ENCODE measurements around the gene TTBK1.

Gene TTBK1

GRCh38 chr6:43243664-43244321 is 512 bp downstream of the TTBK1 start:
- Histone ChIP-seq H3K4me1 (ENCODE audit: control insufficient read depth in 1 of 2, insufficient read depth in 1 of 2, low read depth in 1 of 2, low read length in 1 of 2) (peaks cover 12 to 14% of the 10 kb centered on the region in 2 experiments), H3K4me3 (ENCODE audit: low read depth in 1 of 2, low read length in 1 of 2) (no peak overlapping the region), H3K9me3 (no peaks in the 10 kb centered on the region), H3K36me3 (no peaks in the 10 kb centered on the region), H3K27ac (no peak overlapping the region), H3K27me3 (peaks cover 100% of the 10 kb centered on the region)
- TF ChIP-seq, protein P1, sequence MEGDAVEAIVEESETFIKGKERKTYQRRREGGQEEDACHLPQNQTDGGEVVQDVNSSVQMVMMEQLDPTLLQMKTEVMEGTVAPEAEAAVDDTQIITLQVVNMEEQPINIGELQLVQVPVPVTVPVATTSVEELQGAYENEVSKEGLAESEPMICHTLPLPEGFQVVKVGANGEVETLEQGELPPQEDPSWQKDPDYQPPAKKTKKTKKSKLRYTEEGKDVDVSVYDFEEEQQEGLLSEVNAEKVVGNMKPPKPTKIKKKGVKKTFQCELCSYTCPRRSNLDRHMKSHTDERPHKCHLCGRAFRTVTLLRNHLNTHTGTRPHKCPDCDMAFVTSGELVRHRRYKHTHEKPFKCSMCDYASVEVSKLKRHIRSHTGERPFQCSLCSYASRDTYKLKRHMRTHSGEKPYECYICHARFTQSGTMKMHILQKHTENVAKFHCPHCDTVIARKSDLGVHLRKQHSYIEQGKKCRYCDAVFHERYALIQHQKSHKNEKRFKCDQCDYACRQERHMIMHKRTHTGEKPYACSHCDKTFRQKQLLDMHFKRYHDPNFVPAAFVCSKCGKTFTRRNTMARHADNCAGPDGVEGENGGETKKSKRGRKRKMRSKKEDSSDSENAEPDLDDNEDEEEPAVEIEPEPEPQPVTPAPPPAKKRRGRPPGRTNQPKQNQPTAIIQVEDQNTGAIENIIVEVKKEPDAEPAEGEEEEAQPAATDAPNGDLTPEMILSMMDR (IDR thresholded peaks at IDR 0.05), result no peak

GRCh38 chr6:43246301-43247113 is 3.2 kb downstream of the TTBK1 start:
- peaks cover 100% of the 10 kb centered on the region for H3K27me3 ChIP-seq
- peak overlapping the region; percentile 57 to 65 for H3K4me3 ChIP-seq (ENCODE audit: low read depth in 1 of 2, low read length in 1 of 2)
- H3K27ac ChIP-seq, result no peak overlapping the region
- no peaks in the 10 kb centered on the region for H3K36me3 ChIP-seq
- no peaks in the 10 kb centered on the region for H3K9me3 ChIP-seq
- H3K4me1 ChIP-seq (ENCODE audit: control insufficient read depth in 1 of 2, insufficient read depth in 1 of 2, low read depth in 1 of 2, low read length in 1 of 2), result peaks cover 12 to 14% of the 10 kb centered on the region in 2 experiments
- TF ChIP-seq, protein P1 (IDR thresholded peaks at IDR 0.05), result no peak

DNA sequence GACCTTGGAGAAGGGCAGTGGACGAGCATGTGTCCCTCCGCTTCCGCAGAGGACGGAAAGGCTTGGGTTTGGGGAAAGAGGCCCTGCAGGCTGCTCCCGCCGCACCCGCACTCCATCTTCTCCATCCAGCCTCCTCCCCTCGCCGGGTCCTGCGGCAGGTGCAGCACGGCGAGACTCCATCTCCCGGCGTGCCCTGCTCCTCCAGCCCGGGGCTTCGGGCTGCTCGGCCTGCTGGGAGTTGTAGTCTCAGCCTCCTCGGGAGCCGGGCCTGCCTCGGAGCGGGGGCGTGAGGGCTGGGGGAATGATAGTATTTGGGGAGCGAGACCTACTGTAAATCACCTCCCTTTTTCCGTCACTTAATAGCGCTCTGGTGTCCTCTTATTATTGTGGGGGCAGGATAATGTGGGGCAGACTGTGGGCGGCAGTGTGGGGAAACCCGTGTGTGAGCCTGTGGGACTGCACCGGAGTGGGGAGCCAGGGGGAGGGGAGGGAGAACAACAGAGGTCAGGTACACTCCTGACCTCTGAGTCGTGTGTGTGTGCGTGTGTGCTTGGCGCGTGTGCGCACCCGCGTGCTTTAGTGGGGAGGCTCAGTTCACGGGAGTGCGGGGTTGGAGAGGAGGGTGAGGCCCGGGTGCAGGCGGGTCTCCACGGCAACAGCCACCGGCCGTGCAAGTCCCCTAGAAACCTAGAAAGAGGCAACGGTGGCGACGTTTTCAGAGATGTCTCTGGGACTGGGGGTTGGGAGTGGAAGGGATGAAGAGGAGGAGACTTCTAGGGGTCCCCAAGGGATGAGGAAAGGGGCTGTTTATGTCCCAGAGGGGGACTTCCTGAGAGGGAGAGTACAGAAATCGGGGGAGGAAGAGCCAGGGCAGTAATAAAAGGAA is 4.1 kb downstream of the TTBK1 start:
- no peaks in the 10 kb centered on the region for H3K9me3 ChIP-seq
- H3K4me3 ChIP-seq (ENCODE audit: low read depth in 1 of 2, low read length in 1 of 2), result peak overlapping the region; percentile 57 to 65
- TF ChIP-seq, protein P1 (IDR thresholded peaks at IDR 0.05), result no peak
- no peak overlapping the region for H3K27ac ChIP-seq
- no peaks in the 10 kb centered on the region for H3K36me3 ChIP-seq
- H3K4me1 ChIP-seq (ENCODE audit: control insufficient read depth in 1 of 2, insufficient read depth in 1 of 2, low read depth in 1 of 2, low read length in 1 of 2), result peaks cover 12 to 14% of the 10 kb centered on the region in 2 experiments
- peaks cover 100% of the 10 kb centered on the region for H3K27me3 ChIP-seq

DNA sequence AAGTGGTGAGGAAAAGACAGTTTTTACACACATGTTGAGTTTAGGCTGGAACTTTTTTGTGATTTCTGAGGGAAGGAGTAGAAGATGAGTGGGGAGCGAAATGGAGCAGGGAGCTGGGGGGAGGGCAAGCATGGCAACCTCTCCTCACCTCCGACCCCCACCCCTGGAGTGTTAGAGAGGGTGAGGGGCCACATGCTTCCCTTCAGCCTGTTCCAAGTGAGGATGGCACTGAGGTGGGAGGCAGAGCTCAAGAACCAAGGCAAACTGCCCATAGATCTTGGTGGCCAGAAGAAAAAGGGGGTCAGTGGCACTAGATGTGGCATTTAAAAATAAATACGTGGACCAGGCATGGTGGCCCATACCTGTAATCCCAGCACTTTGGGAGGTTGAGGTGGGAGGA is 4.8 kb downstream of the TTBK1 start:
- TF ChIP-seq, protein P1 (IDR thresholded peaks at IDR 0.05), result no peak
- Histone ChIP-seq H3K36me3 (no peaks in the 10 kb centered on the region), H3K4me3 (ENCODE audit: low read depth in 1 of 2, low read length in 1 of 2) (no peak overlapping the region), H3K27me3 (peaks cover 100% of the 10 kb centered on the region), H3K27ac (no peak overlapping the region), H3K4me1 (ENCODE audit: control insufficient read depth in 1 of 2, insufficient read depth in 1 of 2, low read depth in 1 of 2, low read length in 1 of 2) (peaks cover 12 to 14% of the 10 kb centered on the region in 2 experiments), H3K9me3 (no peaks in the 10 kb centered on the region)

DNA sequence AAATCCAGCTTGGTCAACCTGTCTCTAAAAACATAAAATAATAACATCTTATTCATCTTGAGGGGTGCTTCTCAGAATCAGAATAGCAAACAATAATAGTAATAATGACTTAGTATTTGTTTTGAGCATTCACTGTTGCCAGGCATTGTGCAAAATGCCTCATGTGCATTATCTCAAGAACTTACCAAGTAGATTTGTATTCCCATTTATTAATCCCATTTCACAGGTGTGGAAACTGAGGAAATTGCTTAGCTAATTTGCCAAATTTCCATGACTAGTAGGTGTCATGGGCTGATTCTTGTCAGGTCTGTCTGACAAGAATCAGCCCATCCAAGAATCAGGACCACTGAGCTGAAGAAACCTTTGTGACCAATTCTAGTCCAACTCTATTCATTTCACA is 5.5 kb downstream of the TTBK1 start:
- peaks cover 12 to 14% of the 10 kb centered on the region in 2 experiments for H3K4me1 ChIP-seq (ENCODE audit: control insufficient read depth in 1 of 2, insufficient read depth in 1 of 2, low read depth in 1 of 2, low read length in 1 of 2)
- peaks cover 100% of the 10 kb centered on the region for H3K27me3 ChIP-seq
- H3K9me3 ChIP-seq, result no peaks in the 10 kb centered on the region
- H3K4me3 ChIP-seq (ENCODE audit: low read depth in 1 of 2, low read length in 1 of 2), result no peak overlapping the region
- H3K27ac ChIP-seq, result no peak overlapping the region
- H3K36me3 ChIP-seq, result no peaks in the 10 kb centered on the region
- TF ChIP-seq, protein P1 (IDR thresholded peaks at IDR 0.05), result no peak

Data from neutrophil (primary cell).